Right lobe of liver (tissue), 6 donors: ENCODE data around the gene CACNB4. TPM values are rescaled to one million over a fixed set of nuclear protein-coding genes. Genes with fewer than 3 reads are reported as not detected.

Experiments
- ATAC-seq, 4 donors: fragments of 200-7000 bp; cut with Tn5 transposase; one replicate each; pipeline ENCODE4 v1.9.1; 2020; ENCODE audit warnings: mild to moderate bottlenecking in 4 of 4, moderate library complexity in 4 of 4
- DNase-seq, 3 donors: peaks; one replicate each; pipeline ENCODE4 v3.0.0-alpha.2; 2020
- H3K27ac ChIP-seq, 3 donors: fragments of 200-600 bp; one replicate each; pipeline ENCODE4 v1.8.0; 2022
- H3K27me3 ChIP-seq, 2 donors: fragments of 200-600 bp; one replicate each; pipeline ENCODE4 v1.8.0; 2022
- H3K36me3 ChIP-seq, 4 donors: fragments of 200-600 bp; sonication (generic) in 1 of 4; one replicate each; pipeline versions ENCODE4 v1.5.1 to v1.8.0; 2017 to 2022; ENCODE audit warnings: control low read depth in 1 of 4
- H3K4me1 ChIP-seq, 4 donors: fragments of 200-600 bp; sonication (generic) in 1 of 4; one replicate each; pipeline versions ENCODE4 v1.5.1 to v1.8.0; 2017 to 2022; ENCODE audit warnings: control low read depth in 1 of 4
- H3K4me3 ChIP-seq, 3 donors: fragments of 200-600 bp; one replicate each; pipeline ENCODE4 v1.8.0; 2022
- H3K9me3 ChIP-seq, 4 donors: fragments of 200-600 bp; sonication (generic) in 1 of 4; one replicate each; pipeline versions ENCODE4 v1.5.1 to v1.8.0; 2017 to 2022; ENCODE audit warnings: control low read depth in 1 of 4
- CTCF ChIP-seq, 4 donors: fragments of 200-600 bp in 3 of 4; fragments of 450-650 bp in 1 of 4; IDR thresholded peaks; one replicate each; pipeline versions ENCODE4 v1.5.1 to v1.8.0; 2016 to 2022; ENCODE audit warnings: antibody characterized with exemption in 4 of 4, mild to moderate bottlenecking in 2 of 4
- POLR2A ChIP-seq: fragments of 450-650 bp; IDR thresholded peaks from one replicate; pipeline ENCODE4 v1.6.1; 2017; ENCODE audit warnings: antibody characterized with exemption, mild to moderate bottlenecking
- WGBS: methylation state at CpG from one replicate; pipeline ENCODE4 v1.1.6; 2018; ENCODE audit warnings: low coverage, low lambda C conversion rate; ENCODE audit not compliant: insufficient coverage; ENCODE audit errors: missing lambda C conversion rate; 5-methylcytosine and 5-hydroxymethylcytosine counted together
- intact Hi-C, 2 donors: fragments of 100-400 bp; cut with DNase I; formaldehyde crosslinking; loops; one replicate each; pipeline versions ENCODE4 v1.11.2 to v1.14.1; 2022
- total RNA-seq, 6 experiments: library from RNA; depleted of rRNA in 2 of 6; stranded (reverse); fragments of >200 nt in 2 of 6; fragmentation: NEBNext Ultra II Directional in 3 of 6; extraction: Animal tissue kit (Norgen Biotek cat#: 25700) in 3 of 6; gene quantifications; one replicate each; pipeline versions ENCODE4 v1.1.0 to v1.2.4, GENCODE V29; 2016 to 2023
- donor health status: DM: no; HTN: yes; CAD: no.
- donor health status: DM: no; HTN: no; CAD: no.
- donor health status: DM: no; HTN: no; CAD: no.
- donor health status: DM: no; HTN: yes; CAD: no.
- donor health status: DM: no; HTN: yes; CAD: no.

CACNB4 gene
- total RNA-seq, 6 experiments from 2014 or later: 0.06 to 0.49 (median 0.25) TPM

- 69% methylated on average over 4 of the region's 4 CpGs for WGBS
- TF ChIP-seq POLR2A (no peak), CTCF (IDR thresholded peaks at IDR 0.05) (no peak)
- no peak overlapping the region for H3K27ac ChIP-seq
- ATAC-seq (no peak), DNase-seq (no peak)
- H3K4me3 ChIP-seq: no peak overlapping the region
- H3K9me3 ChIP-seq: no peaks in the 10 kb centered on the region
- H3K36me3 ChIP-seq: no peaks in the 10 kb centered on the region
- intact Hi-C loops: no loop called here
- no peaks in the 10 kb centered on the region for H3K27me3 ChIP-seq
- H3K4me1 ChIP-seq: no peaks in the 10 kb centered on the region
Measured at GRCh38 chr2:151904021-151904420, 194.8 kb downstream of the CACNB4 start.

DNA sequence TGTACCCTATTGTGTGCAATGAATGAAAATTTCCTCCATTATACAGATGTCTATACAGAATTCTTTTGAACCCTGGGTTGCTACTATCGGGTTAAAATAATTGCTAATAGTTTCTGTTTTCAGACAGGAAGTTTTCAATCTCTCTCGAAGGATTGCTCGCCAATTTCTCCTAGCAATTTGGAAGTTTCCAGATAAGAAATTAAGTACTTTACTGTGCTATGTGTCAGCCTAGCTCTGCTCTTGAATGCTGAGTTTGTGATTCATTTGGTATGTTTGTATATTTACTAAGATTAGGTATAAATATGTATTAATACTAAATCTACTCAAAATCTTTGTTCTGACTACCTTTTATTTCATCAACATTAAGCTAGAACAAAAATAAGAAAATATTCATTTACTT is 196.0 kb downstream of the CACNB4 start:
- 42% methylated on average over 3 of the region's 3 CpGs for WGBS
- Histone ChIP-seq H3K27ac (no peak overlapping the region), H3K9me3 (no peaks in the 10 kb centered on the region), H3K4me1 (no peaks in the 10 kb centered on the region), H3K36me3 (no peaks in the 10 kb centered on the region), H3K27me3 (no peaks in the 10 kb centered on the region), H3K4me3 (no peak overlapping the region)
- DNase-seq (no peak), ATAC-seq (no peak)
- intact Hi-C loops: no loop called here
- TF ChIP-seq POLR2A: no peak
- TF ChIP-seq CTCF (IDR thresholded peaks at IDR 0.05): no peak

GRCh38 chr2:151900331-151900730 is 198.5 kb downstream of the CACNB4 start:
- TF ChIP-seq POLR2A: no peak
- no peak for TF ChIP-seq CTCF (IDR thresholded peaks at IDR 0.05)
- H3K9me3 ChIP-seq: no peaks in the 10 kb centered on the region
- H3K27ac ChIP-seq: no peak overlapping the region
- no peaks in the 10 kb centered on the region for H3K36me3 ChIP-seq
- H3K4me1 ChIP-seq: no peaks in the 10 kb centered on the region
- ATAC-seq: peak in 1 of 4 donors; percentile 36
- intact Hi-C loops: no loop called here
- no peaks in the 10 kb centered on the region for H3K27me3 ChIP-seq
- WGBS: 29% methylated on average over 5 of the region's 6 CpGs
- DNase-seq: no peak
- no peak overlapping the region for H3K4me3 ChIP-seq

GRCh38 chr2:151899156-151899555 is 199.7 kb downstream of the CACNB4 start:
- DNase-seq (no peak), ATAC-seq (no peak)
- H3K27me3 ChIP-seq: no peaks in the 10 kb centered on the region
- TF ChIP-seq POLR2A: no peak
- TF ChIP-seq CTCF (IDR thresholded peaks at IDR 0.05): no peak
- intact Hi-C loops: no loop called here
- no peaks in the 10 kb centered on the region for H3K9me3 ChIP-seq
- H3K36me3 ChIP-seq: no peaks in the 10 kb centered on the region
- H3K27ac ChIP-seq: no peak overlapping the region
- no peaks in the 10 kb centered on the region for H3K4me1 ChIP-seq
- H3K4me3 ChIP-seq: no peak overlapping the region
- 47% methylated on average over 1 of the region's 1 CpG for WGBS
